Measurements from ENCODE around the gene TSLP. TPM values are rescaled to one million over a fixed set of nuclear protein-coding genes. Genes with fewer than 3 reads are reported as not detected.

The TSLP gene
- total and polyA plus RNA-seq, 9 of the 15 experiments (the other 6 are each of a cell fraction or from before 2014, with no cell fraction given): 0.09 to 2.8 (median 1.2) TPM

GRCh38 chr5:111066261-111066938 is 5.1 kb upstream of the TSLP start:
- H4K20me1 ChIP-seq (replicated peaks; ENCODE audit: control insufficient read depth, insufficient read depth, low read length): no peaks in the 10 kb centered on the region
- DNase-seq (ENCODE audit: extremely low read depth in 1 of 4, low spot score in 3 of 4) (no peak), FAIRE-seq (no peak), ATAC-seq (no peak)
- no peak overlapping the region for H3K27ac ChIP-seq (ENCODE audit: extremely low read depth, low read depth, low read length)
- intact Hi-C loops (cut with micrococcal nuclease) (no loop called here), in situ Hi-C loops (cut with MboI) (no loop called here)
- H3K9ac ChIP-seq (ENCODE audit: insufficient read depth in 1 of 2, low read depth in 2 of 2, low read length in 2 of 2): no peak overlapping the region
- WGBS (ENCODE audit: insufficient coverage, low coverage, missing lambda C conversion rate): 0% methylated on average over 2 of the region's 2 CpGs
- POLR2A ChIA-PET: interaction anchor here (1.2 kb wide), 1 partner anchor 10 kb away, joined by 3 read pairs; no protein-coding TSS in a partner anchor
- H3K4me3 ChIP-seq: no peak overlapping the region
- H3K9me1 ChIP-seq (ENCODE audit: control insufficient read depth, insufficient read depth, low read length): no peaks in the 10 kb centered on the region
- CTCF ChIA-PET (ENCODE audit: low intra/inter-chr PET ratio): interaction anchor here (0.5 kb wide), 1 partner anchor 271 kb away, joined by 8 read pairs; no protein-coding TSS in a partner anchor
- H3K9me3 ChIP-seq (replicated peaks; ENCODE audit: control insufficient read depth, insufficient read depth, low read depth, low read length): no peaks in the 10 kb centered on the region
- H3K27me3 ChIP-seq (ENCODE audit: control insufficient read depth in 2 of 2, insufficient read depth in 2 of 2, low read length in 2 of 2): peaks cover 10 to 11% of the 10 kb centered on the region in 2 experiments; a peak in 4 of 5 replicates
- H3K4me2 ChIP-seq (ENCODE audit: insufficient read depth, low read length): no peak overlapping the region
- no TSS peak for BruUV-seq (replicated peaks)
- H2AFZ ChIP-seq (ENCODE audit: low read depth, low read length): no peak overlapping the region
- TF ChIP-seq TAL1 (IDR thresholded peaks at IDR 0.05) (no peak), CREM (IDR thresholded peaks at IDR 0.05; ENCODE audit: low read depth) (peak; percentile 66)
- no peaks in the 10 kb centered on the region for H3K36me3 ChIP-seq (ENCODE audit: control insufficient read depth, insufficient read depth, low read length)
- H3K4me1 ChIP-seq (replicated peaks in 1 of 2; ENCODE audit: control insufficient read depth in 2 of 2, insufficient read depth in 2 of 2, low read length in 2 of 2): 0 out of 5 replicates have a peak, but pooled peaks cover 0 to 3% of the 10 kb centered on the region in 2 experiments
- H3K79me2 ChIP-seq (ENCODE audit: control insufficient read depth, insufficient read depth, low read length): no peaks in the 10 kb centered on the region

GRCh38 chr5:111068213-111068612 is 3.3 kb upstream of the TSLP start:
- intact Hi-C loops (cut with micrococcal nuclease) (no loop called here), in situ Hi-C loops (cut with MboI) (no loop called here)
- no peaks in the 10 kb centered on the region for H3K9me1 ChIP-seq (ENCODE audit: control insufficient read depth, insufficient read depth, low read length)
- no peak overlapping the region for H3K9ac ChIP-seq (ENCODE audit: insufficient read depth in 1 of 2, low read depth in 2 of 2, low read length in 2 of 2)
- no peak for FAIRE-seq
- H3K79me2 ChIP-seq (ENCODE audit: control insufficient read depth, insufficient read depth, low read length): no peaks in the 10 kb centered on the region
- peaks cover 0 to 8% of the 10 kb centered on the region in 2 experiments; a peak in 2 of 5 replicates for H3K4me1 ChIP-seq (replicated peaks in 1 of 2; ENCODE audit: control insufficient read depth in 2 of 2, insufficient read depth in 2 of 2, low read length in 2 of 2)
- H3K4me2 ChIP-seq (ENCODE audit: insufficient read depth, low read length): no peak overlapping the region
- no peak overlapping the region for H3K27ac ChIP-seq (ENCODE audit: extremely low read depth, low read depth, low read length)
- WGBS (ENCODE audit: insufficient coverage, low coverage, missing lambda C conversion rate): 0% methylated on average over 2 of the region's 2 CpGs
- CTCF ChIA-PET (ENCODE audit: low intra/inter-chr PET ratio): no interaction called here
- TF ChIP-seq ATF3 (IDR thresholded peaks at IDR 0.05): 0 out of 2 replicates have a peak, but pooled peaks have one; percentile 10
- no peak for TF ChIP-seq ATF3 (CRISPR knock-in tag; conservative IDR thresholded peaks at IDR 0.05)
- TF ChIP-seq KLF13 (tag; IDR thresholded peaks at IDR 0.05; ENCODE audit: borderline replicate concordance, low read depth): no peak
- no TSS peak for BruUV-seq (replicated peaks)
- no peak for DNase-seq (ENCODE audit: extremely low read depth in 1 of 4, low spot score in 3 of 4)
- no peak for ATAC-seq
- peaks cover 21 to 23% of the 10 kb centered on the region in 2 experiments; a peak in 4 of 5 replicates for H3K27me3 ChIP-seq (ENCODE audit: control insufficient read depth in 2 of 2, insufficient read depth in 2 of 2, low read length in 2 of 2)
- H3K9me3 ChIP-seq (replicated peaks; ENCODE audit: control insufficient read depth, insufficient read depth, low read depth, low read length): no peaks in the 10 kb centered on the region
- H3K36me3 ChIP-seq (ENCODE audit: control insufficient read depth, insufficient read depth, low read length): no peaks in the 10 kb centered on the region
- no peaks in the 10 kb centered on the region for H4K20me1 ChIP-seq (replicated peaks; ENCODE audit: control insufficient read depth, insufficient read depth, low read length)
- H2AFZ ChIP-seq (ENCODE audit: low read depth, low read length): no peak overlapping the region
- no peak overlapping the region for H3K4me3 ChIP-seq
- POLR2A ChIA-PET: no interaction called here
